ENCODE measurements around the gene CASD1. TPM values are rescaled to one million over a fixed set of nuclear protein-coding genes. Genes with fewer than 3 reads are reported as not detected.

Gene CASD1
- total and polyA plus RNA-seq, 2 of the 4 experiments (the other 2 are of a cell fraction): 4.0 to 4.5 TPM

GRCh38 chr7:94466516-94466915 is 43.1 kb upstream of the CASD1 start (continued):
- TF ChIP-seq USF2 (IDR thresholded peaks at IDR 0.05; ENCODE audit: low read depth, low read length) (no peak), MAFK (IDR thresholded peaks at IDR 0.05; ENCODE audit: low read depth, low read length) (no peak)

- Histone ChIP-seq H2AK5ac (ENCODE audit: low read depth, low read length) (no peak overlapping the region), H3K14ac (replicated peaks; ENCODE audit: low read depth, low read length) (no peak overlapping the region), H2AK9ac (replicated peaks; ENCODE audit: low read depth, low read length, poor library complexity) (no peak overlapping the region), H3K27ac (ENCODE audit: insufficient read depth, low read length) (no peak overlapping the region), H2BK120ac (ENCODE audit: low read depth, low read length) (no peak overlapping the region), H4K20me1 (ENCODE audit: insufficient read depth, low read length) (no peaks in the 10 kb centered on the region), H4K5ac (ENCODE audit: low read depth, low read length) (no peak overlapping the region), H3K79me1 (ENCODE audit: low read depth in 1 of 2, low read length in 2 of 2) (no peaks in the 10 kb centered on the region), H3K56ac (ENCODE audit: extremely low read depth, insufficient read depth, low read length) (no peak overlapping the region), H4K91ac (ENCODE audit: insufficient read depth, low read depth, low read length) (no peak overlapping the region), H3K9ac (ENCODE audit: low read depth, low read length) (no peak overlapping the region), H3K4me2 (ENCODE audit: low read depth, low read length) (no peak overlapping the region), H3K23ac (ENCODE audit: low read depth, low read length) (no peak overlapping the region), H3K4me1 (ENCODE audit: control insufficient read depth, insufficient read depth, low read length) (no peaks in the 10 kb centered on the region), H3K27me3 (ENCODE audit: control insufficient read depth, insufficient read depth, low read length) (peaks cover 5% of the 10 kb centered on the region), H3K4me3 (ENCODE audit: insufficient read depth, low read depth, low read length) (no peak overlapping the region), H2AFZ (replicated peaks; ENCODE audit: low read length, poor library complexity) (no peak overlapping the region), H2BK15ac (ENCODE audit: low read depth, low read length) (no peak overlapping the region), H2BK5ac (ENCODE audit: low read depth, low read length, poor library complexity, severe bottlenecking) (no peak overlapping the region), H3K18ac (ENCODE audit: low read depth, low read length) (no peak overlapping the region), H3K9me1 (ENCODE audit: insufficient read depth, low read length) (no peaks in the 10 kb centered on the region), H3K36me3 (ENCODE audit: control insufficient read depth, insufficient read depth, low read length) (no peaks in the 10 kb centered on the region), H3K9me3 (ENCODE audit: control insufficient read depth, insufficient read depth, low read length) (no peaks in the 10 kb centered on the region), H4K8ac (ENCODE audit: low read depth in 2 of 2, low read length in 2 of 2) (no peak overlapping the region), H3K4ac (ENCODE audit: low read depth, low read length) (no peak overlapping the region), H2BK20ac (ENCODE audit: low read depth, low read length) (no peak overlapping the region)
- BruUV-seq (replicated peaks): no TSS peak
- DNase-seq (no peak), ATAC-seq (ENCODE audit: low read depth) (no peak)
- WGBS, 2 experiments (ENCODE audit: extremely low coverage in 2 of 2, insufficient read length in 1 of 2): no CpG with 5 or more reads among the region's 2 CpGs
- dilution Hi-C loops (cut with HindIII; ENCODE audit: low sequenced_read_pairs, unreplicated experiment) (no loop called here), in situ Hi-C loops (cut with MboI; ENCODE audit: low sequenced_read_pairs) (loop anchor here (25.0 kb wide), 1 partner anchor 716 kb away; no protein-coding TSS in a partner anchor), intact Hi-C loops (cut with micrococcal nuclease) (no loop called here)
- ChIA-PET POLR2A (ENCODE audit: unreplicated experiment) (no interaction called here), CTCF (interaction anchor here (0.6 to 0.9 kb wide), 2 partner anchors 13 to 15 kb away, joined by 3 read pairs; no protein-coding TSS in a partner anchor)
- TF ChIP-seq RAD21 (IDR thresholded peaks at IDR 0.05; ENCODE audit: low read length) (no peak), CTCF (conservative IDR thresholded peaks at IDR 0.05; ENCODE audit: low read depth, low read length) (no peak), MXI1 (IDR thresholded peaks at IDR 0.05; ENCODE audit: borderline replicate concordance, low read depth, low read length) (no peak), CEBPB (IDR thresholded peaks at IDR 0.05; ENCODE audit: low read depth, low read length) (no peak), CHD1 (IDR thresholded peaks at IDR 0.05; ENCODE audit: low read depth, low read length) (no peak), ELK1 (IDR thresholded peaks at IDR 0.05; ENCODE audit: borderline replicate concordance, low read depth, low read length) (no peak), SMC3 (IDR thresholded peaks at IDR 0.05; ENCODE audit: low read depth, low read length) (no peak), USF2 (IDR thresholded peaks at IDR 0.05; ENCODE audit: low read depth, low read length) (no peak), NFE2L2 (IDR thresholded peaks at IDR 0.05; ENCODE audit: low read depth, low read length) (no peak), RFX5 (IDR thresholded peaks at IDR 0.05; ENCODE audit: low read depth, low read length) (no peak), MAZ (IDR thresholded peaks at IDR 0.05; ENCODE audit: borderline replicate concordance, low read depth, low read length) (no peak), POLR2A (IDR thresholded peaks at IDR 0.05; ENCODE audit: low read depth, low read length) (no peak)
Measured at GRCh38 chr7:94471604-94472003, 38.0 kb upstream of the CASD1 start.
